Esophagus muscularis mucosa (tissue), 4 donors: Measurements from ENCODE around the gene FHOD1. TPM values are rescaled to one million over a fixed set of nuclear protein-coding genes. Genes with fewer than 3 reads are reported as not detected.

ENCODE experiments used
- DNase-seq: peaks from one replicate; pipeline ENCODE4 v3.0.0-alpha.2; 2017; ENCODE audit errors: extremely low spot score
- H3K27ac ChIP-seq, 4 donors: fragments of 200-600 bp; sonication (generic); replicated peaks in 1 of 4; 1 replicate in 3 of 4; 2 replicates in 1 of 4; pipeline ENCODE4 v1.5.1; 2016 to 2019; ENCODE audit warnings: mild to moderate bottlenecking in 1 of 4
- H3K27me3 ChIP-seq, 4 donors: fragments of 200-600 bp; sonication (generic); one replicate each; pipeline versions ENCODE4 v1.5.1 to v1.6.0; 2016 to 2019
- H3K36me3 ChIP-seq, 4 donors: fragments of 200-600 bp; sonication (generic); one replicate each; pipeline ENCODE4 v1.5.1; 2016 to 2019
- H3K4me1 ChIP-seq, 4 donors: fragments of 200-600 bp; sonication (generic); one replicate each; pipeline ENCODE4 v1.5.1; 2016 to 2019
- H3K4me3 ChIP-seq, 4 donors: fragments of 200-600 bp; sonication (generic); 1 replicate in 2 of 4; 2 replicates in 2 of 4; pipeline ENCODE4 v1.5.1; 2016 to 2019; ENCODE audit warnings: mild to moderate bottlenecking in 4 of 4, moderate library complexity in 1 of 4
- H3K9me3 ChIP-seq, 4 donors: fragments of 200-600 bp; sonication (generic); 1 replicate in 3 of 4; 2 replicates in 1 of 4; pipeline ENCODE4 v1.5.1; 2016 to 2019
- CTCF ChIP-seq, 3 experiments: fragments of 200-600 bp in 2 of 3; fragments of 450-650 bp in 1 of 3; sonication (generic) in 2 of 3; IDR thresholded peaks; one replicate each; pipeline ENCODE4 v1.5.1; 2017 to 2019; ENCODE audit warnings: antibody characterized with exemption in 3 of 3, mild to moderate bottlenecking in 2 of 3, moderate library complexity in 1 of 3
- EP300 ChIP-seq: sonication (generic); formaldehyde crosslinking; IDR thresholded peaks from one replicate; pipeline ENCODE4 v1.6.1; 2017; ENCODE audit warnings: antibody characterized with exemption
- POLR2A ChIP-seq: fragments of 450-650 bp; IDR thresholded peaks from one replicate; pipeline ENCODE4 v1.6.1; 2017; ENCODE audit warnings: antibody characterized with exemption, moderate library complexity, mild to moderate bottlenecking, low read depth
- POLR2AphosphoS5 ChIP-seq, 2 donors: sonication (generic); formaldehyde crosslinking; IDR thresholded peaks; one replicate each; pipeline ENCODE4 v1.6.1; 2017; ENCODE audit warnings: antibody characterized with exemption in 2 of 2
- WGBS: methylation state at CpG from one replicate; pipeline ENCODE4 v1.1.5; 2018; 5-methylcytosine and 5-hydroxymethylcytosine counted together
- intact Hi-C: fragments of 100-400 bp; cut with DNase I; formaldehyde crosslinking; loops from one replicate; pipeline ENCODE4 v1.15.1; 2023
- total RNA-seq, 4 donors: library from RNA; depleted of rRNA; stranded (reverse); fragments of >200 nt; gene quantifications; one replicate each; pipeline versions ENCODE4 v1.1.0 to v1.2.1, GENCODE V29; 2016

The FHOD1 gene
- total RNA-seq, 4 donors from 2014 or later: 8.0 to 15.6 (median 10.0) TPM

- H3K9me3 ChIP-seq: no peaks in the 10 kb centered on the region
- peaks cover 16 to 25% (median 24%) of the 10 kb centered on the region in 4 donors for H3K36me3 ChIP-seq
- H3K4me1 ChIP-seq: peaks cover 36 to 41% (median 40%) of the 10 kb centered on the region in 4 donors
- intact Hi-C loops: no loop called here
- WGBS: 78% methylated on average over 13 of the region's 13 CpGs
- DNase-seq: no peak
- TF ChIP-seq POLR2AphosphoS5 (IDR thresholded peaks at IDR 0.05): no peak
- no peaks in the 10 kb centered on the region for H3K27me3 ChIP-seq
- H3K27ac ChIP-seq: no peak overlapping the region
- no peak overlapping the region for H3K4me3 ChIP-seq
Observed at GRCh38 chr16:67190448-67191399, 56.6 kb downstream of the FHOD1 start.

GRCh38 chr16:67190041-67190440 is 57.2 kb downstream of the FHOD1 start, which contains the start of gene EXOC3L1:
Gene EXOC3L1, minus strand, starts transcription at chr16:67190136. Its CDS starts 460 bp downstream, at chr16:67189676.
- H3K9me3 ChIP-seq: no peaks in the 10 kb centered on the region
- DNase-seq: no peak
- H3K27me3 ChIP-seq: no peaks in the 10 kb centered on the region
- 40% methylated on average over 4 of the region's 6 CpGs for WGBS
- intact Hi-C loops: no loop called here
- no peak within 1 kb of the TSS for H3K4me3 ChIP-seq
- TF ChIP-seq CTCF (IDR thresholded peaks at IDR 0.05) (no peak), POLR2A (no peak), POLR2AphosphoS5 (IDR thresholded peaks at IDR 0.05) (no peak), EP300 (no peak)
- peaks cover 9 to 18% (median 17%) of the 10 kb centered on the region in 4 donors for H3K36me3 ChIP-seq
- H3K27ac ChIP-seq: no peak within 1 kb of the TSS
- peaks cover 43 to 48% (median 47%) of the 10 kb centered on the region in 4 donors for H3K4me1 ChIP-seq

GRCh38 chr16:67188798-67189197 is 58.5 kb downstream of the FHOD1 start:
- Histone ChIP-seq H3K4me1 (peaks cover 45 to 47% (median 46%) of the 10 kb centered on the region in 4 donors), H3K27ac (no peak overlapping the region), H3K36me3 (peaks cover 0 to 5% (median 4%) of the 10 kb centered on the region in 4 donors), H3K27me3 (no peaks in the 10 kb centered on the region), H3K4me3 (no peak overlapping the region), H3K9me3 (no peaks in the 10 kb centered on the region)
- intact Hi-C loops: no loop called here
- TF ChIP-seq POLR2A: no peak
- no peak for TF ChIP-seq POLR2AphosphoS5 (IDR thresholded peaks at IDR 0.05)
- no peak for TF ChIP-seq EP300
- TF ChIP-seq CTCF (IDR thresholded peaks at IDR 0.05): no peak
- WGBS: 88% methylated on average over 10 of the region's 15 CpGs
- no peak for DNase-seq

- Histone ChIP-seq H3K27me3 (no peaks in the 10 kb centered on the region), H3K4me3 (no peak overlapping the region), H3K9me3 (no peaks in the 10 kb centered on the region), H3K36me3 (peaks cover 0 to under 1% (median under 1%) of the 10 kb centered on the region in 4 donors), H3K4me1 (peaks cover 42 to 43% (median 42%) of the 10 kb centered on the region in 4 donors), H3K27ac (no peak overlapping the region)
- no peak for DNase-seq
- TF ChIP-seq EP300: no peak
- no peak for TF ChIP-seq POLR2A
- no peak for TF ChIP-seq POLR2AphosphoS5 (IDR thresholded peaks at IDR 0.05)
- no peak for TF ChIP-seq CTCF (IDR thresholded peaks at IDR 0.05)
- WGBS: 79% methylated on average over 2 of the region's 4 CpGs
- intact Hi-C loops: no loop called here
Observed at GRCh38 chr16:67188323-67188722, 59.0 kb downstream of the FHOD1 start.

GRCh38 chr16:67187175-67187890 is 59.9 kb downstream of the FHOD1 start:
- TF ChIP-seq POLR2AphosphoS5 (IDR thresholded peaks at IDR 0.05) (no peak), CTCF (IDR thresholded peaks at IDR 0.05) (no peak), POLR2A (no peak), EP300 (no peak)
- WGBS: 90% methylated on average over 7 of the region's 26 CpGs
- H3K9me3 ChIP-seq: no peaks in the 10 kb centered on the region
- H3K27me3 ChIP-seq: no peaks in the 10 kb centered on the region
- no peaks in the 10 kb centered on the region for H3K36me3 ChIP-seq
- no peak overlapping the region for H3K27ac ChIP-seq
- peaks cover 38 to 43% (median 42%) of the 10 kb centered on the region in 4 donors for H3K4me1 ChIP-seq
- intact Hi-C loops: no loop called here
- no peak overlapping the region for H3K4me3 ChIP-seq
- DNase-seq: no peak
